NCI-H2196 (cell line): ENCODE measurements around the gene PRR36.
A peak's percentile ranks its signal among the peaks of the same experiment; 100 is the strongest.

Experiments used
- DNase-seq: peaks from one replicate; lab custom pipeline; 2025; ENCODE audit not compliant: unreplicated experiment; lab: John Stamatoyannopoulos, UW

The PRR36 gene

GRCh38 chr19:7846155-7846646 lies 28.0 kb downstream of the PRR36 start:
- DNase-seq, result no peak

- DNase-seq, result no peak
These were observed 28.6 kb downstream of the PRR36 start for GRCh38 chr19:7845390-7846154.

DNA sequence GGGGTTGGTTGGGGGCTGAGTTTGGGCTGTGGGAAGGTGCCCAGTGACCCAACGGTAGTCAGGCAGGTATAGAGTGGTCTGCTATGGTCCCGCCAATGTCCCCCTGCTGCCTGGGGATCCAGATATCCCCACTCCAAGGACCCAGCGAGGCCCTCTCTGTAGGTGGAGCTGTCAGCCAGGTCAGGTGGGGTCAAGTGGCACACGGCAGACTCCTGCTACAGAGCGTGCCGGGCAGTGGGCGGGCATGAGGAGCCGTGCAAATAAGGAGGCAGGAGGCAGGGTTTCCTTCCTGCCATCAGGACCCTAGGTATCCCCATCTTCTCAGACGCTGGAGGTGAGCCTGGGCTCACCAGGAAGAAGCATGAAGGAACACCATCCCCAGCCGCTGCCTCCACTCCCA lies 29.2 kb downstream of the PRR36 start:
- DNase-seq, result no peak

GRCh38 chr19:7844405-7844804 lies 29.8 kb downstream of the PRR36 start:
- no peak for DNase-seq

- DNase-seq, result no peak
These were observed 30.7 kb downstream of the PRR36 start for GRCh38 chr19:7843521-7843920.

DNA sequence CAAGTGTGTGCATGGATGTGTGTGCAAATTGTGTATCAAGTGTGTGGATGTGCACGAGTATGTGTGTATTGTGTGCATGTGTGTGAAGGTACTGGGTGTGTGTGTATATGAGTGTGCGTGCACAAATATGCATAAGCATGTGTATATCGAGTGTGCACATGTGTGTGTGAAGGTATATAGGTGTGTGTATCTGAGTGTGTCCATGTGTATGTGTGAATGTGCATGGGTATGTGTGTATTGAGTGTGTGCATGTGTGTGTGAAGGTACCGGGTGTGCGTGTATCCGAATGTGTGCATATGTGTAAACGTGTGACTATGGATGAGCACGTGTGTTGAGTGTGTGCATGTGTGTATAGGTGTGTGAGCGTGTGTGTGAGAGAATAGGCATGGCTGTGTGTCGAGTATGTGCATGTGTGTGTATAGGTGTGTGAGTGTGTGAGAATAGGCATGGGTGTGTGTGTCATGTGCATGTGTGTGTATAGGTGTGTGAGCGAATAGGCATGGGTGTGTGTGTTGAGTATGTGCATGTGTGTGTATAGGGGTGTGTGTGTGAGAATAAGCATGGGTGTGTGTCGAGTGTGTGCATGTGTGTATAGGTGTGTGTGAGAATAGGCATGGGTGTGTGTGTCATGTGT lies 31.4 kb downstream of the PRR36 start:
- no peak for DNase-seq

DNA sequence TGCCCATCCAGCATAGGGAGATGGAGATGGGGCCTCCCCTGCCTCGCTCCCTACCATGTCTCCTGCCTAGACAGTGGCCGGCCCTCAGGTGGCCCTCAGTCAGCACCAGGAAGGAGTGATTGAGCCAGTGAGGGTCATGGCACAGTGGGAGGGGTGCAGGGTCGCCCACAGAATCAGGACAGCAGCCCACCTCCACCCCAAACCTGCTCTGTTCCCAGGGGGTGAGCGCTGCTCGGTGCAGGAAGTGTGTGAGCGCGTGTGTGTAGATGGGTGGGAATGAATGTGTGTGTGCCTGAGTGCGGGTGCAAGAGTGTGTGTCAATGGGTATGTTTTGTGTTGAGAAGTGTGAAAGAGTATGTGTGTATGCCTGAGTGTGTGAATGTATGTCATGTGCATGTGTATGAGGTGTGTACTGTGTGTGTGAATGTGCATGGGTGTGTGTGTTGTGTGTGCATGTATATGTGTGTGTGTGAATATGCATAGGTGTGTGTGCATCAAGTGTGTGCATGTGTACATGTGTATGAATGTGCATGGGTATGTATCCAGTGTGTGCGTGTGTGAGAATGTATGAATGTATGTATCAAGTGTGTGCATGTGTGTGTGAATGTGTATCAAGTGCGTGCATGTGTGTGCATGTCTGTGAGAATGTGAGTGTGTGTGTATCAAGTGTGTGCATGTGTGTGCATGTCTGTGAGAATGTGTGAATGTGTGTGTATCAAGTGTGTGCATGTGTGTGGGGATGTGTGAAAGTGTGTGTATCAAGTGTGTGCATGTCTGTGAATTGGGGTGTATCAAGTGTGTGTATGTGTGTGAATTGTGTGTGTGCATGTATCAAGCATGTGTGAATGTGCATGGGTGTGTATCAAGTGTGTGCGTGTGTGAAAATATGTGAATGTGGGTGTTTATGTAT lies 32.2 kb downstream of the PRR36 start:
- DNase-seq, result no peak

GRCh38 chr19:7840629-7841028 lies 33.6 kb downstream of the PRR36 start:
- no peak for DNase-seq

- no peak for DNase-seq
These were observed 34.7 kb downstream of the PRR36 start for GRCh38 chr19:7839476-7839875.

- peak; percentile 69 for DNase-seq
These were observed 40.7 kb downstream of the PRR36 start for GRCh38 chr19:7833225-7834099.

DNA sequence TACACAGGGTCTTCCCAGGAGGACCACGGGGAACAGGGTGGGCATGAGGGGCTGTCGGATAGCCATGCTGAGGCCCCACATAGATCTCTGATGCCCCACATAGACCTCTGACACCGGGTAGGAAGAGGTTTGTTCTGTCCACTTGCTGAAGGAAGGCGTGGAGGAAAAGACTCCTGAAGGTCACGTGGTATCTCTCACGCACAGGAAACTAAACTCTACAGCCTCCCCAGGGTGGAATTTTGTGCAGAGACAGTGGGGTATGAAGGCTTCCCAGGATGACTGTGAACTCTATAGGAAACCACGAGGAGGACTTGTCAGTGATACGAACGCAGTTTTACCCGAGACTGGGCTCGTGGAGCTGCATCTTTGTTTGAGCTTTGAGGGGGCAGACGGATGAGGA lies 41.4 kb downstream of the PRR36 start:
- no peak for DNase-seq

- DNase-seq, result no peak
These were observed 42.2 kb downstream of the PRR36 start for GRCh38 chr19:7832009-7832408.

DNA sequence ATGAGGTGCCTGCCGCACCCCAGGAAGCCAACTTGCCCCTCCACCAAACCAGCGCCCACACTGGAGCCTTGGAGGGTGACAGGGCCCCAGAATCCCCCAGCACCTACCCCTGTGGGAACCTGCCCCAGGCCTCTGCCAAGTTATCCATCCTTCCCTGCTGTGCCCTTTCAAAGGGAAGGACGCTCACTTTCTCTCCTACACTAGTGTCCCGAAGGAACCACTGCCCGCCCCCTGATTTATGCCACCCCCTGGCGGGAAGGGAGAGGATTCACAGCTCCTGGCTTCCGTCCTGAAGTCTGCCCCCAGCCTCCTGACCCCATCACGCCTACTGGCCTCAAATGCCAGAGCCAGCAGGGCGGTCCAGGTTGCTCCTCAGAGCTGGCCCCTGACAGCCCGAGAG lies 42.7 kb downstream of the PRR36 start:
- DNase-seq, result no peak

DNA sequence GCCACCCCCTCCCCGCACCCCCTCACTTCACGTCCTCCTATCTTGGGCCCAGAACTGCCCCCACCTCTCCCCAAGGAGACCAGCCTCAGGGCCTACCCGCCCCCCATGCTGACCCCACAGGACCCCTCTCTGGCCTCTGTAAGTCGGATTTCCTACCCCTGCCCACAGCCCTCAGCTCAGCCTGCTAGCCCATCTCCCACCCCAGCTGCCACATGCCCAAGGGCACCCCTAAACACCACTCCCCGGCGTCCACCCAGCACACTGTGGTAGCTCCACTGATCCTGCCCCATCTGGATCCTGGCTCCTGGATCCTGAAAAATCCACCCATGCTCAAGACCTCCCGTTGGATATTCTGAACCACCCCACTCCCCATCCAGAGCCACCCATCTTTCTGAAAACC lies 43.4 kb downstream of the PRR36 start:
- DNase-seq, result no peak

- no peak for DNase-seq
These were observed 43.9 kb downstream of the PRR36 start for GRCh38 chr19:7830272-7830771.

DNA sequence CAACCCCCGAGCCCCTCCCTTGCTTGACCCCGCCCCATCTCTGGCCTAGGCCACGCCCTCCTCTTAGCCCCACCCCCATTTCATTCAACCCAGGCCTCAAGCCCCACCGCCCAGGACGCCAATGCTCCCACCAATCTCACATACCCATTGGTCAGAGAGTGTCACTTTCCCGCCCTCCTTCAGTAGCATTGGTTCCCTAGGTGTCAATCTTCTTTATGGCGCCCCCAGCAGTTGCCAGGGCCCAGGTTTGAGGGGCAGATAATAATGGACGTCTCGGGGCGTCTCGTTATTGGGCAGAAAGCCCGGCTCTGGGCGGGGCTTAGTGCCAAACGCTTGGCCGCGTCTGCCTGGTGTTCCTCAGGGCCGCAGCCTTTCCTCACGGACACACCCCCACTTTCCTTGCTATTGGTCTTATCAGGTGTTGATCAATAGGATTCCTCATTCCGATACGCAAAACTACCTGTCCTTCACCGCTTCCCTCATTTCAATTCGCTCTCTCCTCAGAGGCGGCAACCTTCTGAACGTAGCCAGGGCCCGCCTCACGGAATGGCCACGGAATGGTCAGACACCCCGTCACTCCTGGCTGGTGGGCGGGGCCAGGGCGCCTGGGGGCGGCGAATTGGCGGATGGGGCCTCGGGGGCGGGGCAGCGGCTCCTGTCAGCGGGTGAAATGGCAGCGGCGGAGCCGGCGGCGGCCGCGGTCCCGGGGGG lies 44.5 kb downstream of the PRR36 start, which contains the start of gene EVI5L:
Gene EVI5L (plus strand): TSS at position 658 of the 711 bp plus-strand sequence. CDS start 16,325 bp downstream, outside the sequence.
- peak; percentile 100 for DNase-seq

DNA sequence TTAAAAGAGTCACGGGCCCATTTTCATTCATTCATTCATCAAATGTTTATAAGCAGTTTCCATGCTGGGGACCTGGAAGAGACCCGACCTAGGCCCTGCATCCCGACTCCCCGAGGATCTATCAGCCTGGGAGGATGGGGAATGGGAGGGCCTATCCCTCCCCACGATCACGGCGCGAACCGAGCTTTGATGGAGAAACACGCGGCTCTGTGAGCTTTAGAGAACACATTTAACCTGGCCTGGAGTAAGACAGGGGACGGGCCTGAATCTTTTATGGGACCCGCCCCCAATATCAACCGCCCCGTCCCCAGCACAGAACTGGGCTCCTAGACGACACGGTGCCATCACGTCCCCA lies 45.0 kb downstream of the PRR36 start:
- DNase-seq, result no peak

DNA sequence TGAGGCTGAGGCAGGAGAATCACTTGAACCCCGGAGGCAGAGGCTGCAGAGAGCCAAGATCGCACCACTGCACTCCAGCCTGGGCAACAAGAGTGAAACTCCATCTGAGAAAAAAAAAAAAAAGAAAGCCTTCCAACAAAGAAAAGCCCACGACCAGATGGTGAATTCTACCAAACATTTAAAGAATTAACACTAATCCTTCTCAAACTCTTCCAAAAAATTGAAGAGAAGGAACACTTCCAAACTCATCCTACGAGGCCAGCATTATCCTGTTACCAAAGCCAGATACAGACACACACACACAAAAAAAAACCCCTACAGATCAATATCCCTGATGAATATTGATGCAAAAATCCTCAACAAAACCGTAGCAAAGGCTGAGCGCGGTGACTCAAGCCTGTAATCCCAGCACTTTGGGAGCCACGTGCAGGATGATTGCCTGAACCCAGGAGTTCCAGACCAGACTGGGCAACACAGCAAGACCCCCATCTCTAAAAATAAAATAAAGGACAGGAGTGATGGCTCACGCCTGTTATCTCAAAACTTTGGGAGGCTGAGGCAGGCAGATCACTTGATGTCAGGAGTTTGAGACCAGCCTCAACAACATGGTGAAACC lies 50.4 kb downstream of the PRR36 start:
- DNase-seq, result no peak

DNA sequence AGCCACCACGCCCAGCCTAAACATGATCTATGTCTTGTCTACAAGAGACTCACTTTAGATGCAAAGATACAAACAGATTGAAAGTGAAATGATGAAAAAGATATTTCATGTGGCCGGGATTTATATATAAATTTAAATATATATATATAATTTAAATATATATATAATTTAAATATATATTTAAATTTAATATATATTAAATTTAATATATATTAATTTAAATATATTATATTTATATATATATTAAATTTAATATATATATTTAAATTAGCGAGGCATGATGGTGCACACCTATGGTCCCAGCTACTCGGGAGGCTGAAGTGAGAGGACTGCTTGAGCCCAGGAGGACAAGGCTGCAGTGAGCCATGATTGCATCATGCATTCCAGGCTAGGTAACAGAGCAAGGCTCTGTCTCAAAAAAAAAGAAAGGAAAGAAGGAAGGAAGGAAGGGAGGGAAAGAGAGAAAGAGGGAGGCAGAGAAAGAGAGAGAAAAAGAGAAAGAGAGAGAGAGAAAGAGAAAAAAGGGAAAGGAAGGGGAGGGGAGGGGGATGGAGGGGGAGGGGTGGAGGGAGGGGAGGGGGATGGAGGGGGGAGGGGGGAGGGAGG lies 51.2 kb downstream of the PRR36 start:
- DNase-seq, result no peak
